Spinal cord (tissue), 10 donors: Measurements from ENCODE around the gene BNC1. TPM values are rescaled to one million over a fixed set of nuclear protein-coding genes. Genes with fewer than 3 reads are reported as not detected.
A peak's percentile ranks its signal among the peaks of the same experiment; 100 is the strongest.

Source experiments
- DNase-seq, 6 donors: peaks; one replicate each; pipeline versions ENCODE4 v3.0.0 to v3.0.0-alpha.2; 2013 to 2015; ENCODE audit warnings: low spot score in 6 of 6, low read depth in 4 of 6
- H3K27ac ChIP-seq: one replicate; pipeline ENCODE4 v1.5.1; 2013; ENCODE audit warnings: low read depth, low read length, control low read depth
- H3K27me3 ChIP-seq: one replicate; pipeline ENCODE4 v1.6.1; 2013; ENCODE audit warnings: low read length; ENCODE audit not compliant: control insufficient read depth, insufficient read depth
- H3K36me3 ChIP-seq: one replicate; pipeline ENCODE4 v1.6.1; 2013; ENCODE audit warnings: low read length; ENCODE audit not compliant: control insufficient read depth, insufficient read depth
- H3K4me1 ChIP-seq: one replicate; pipeline ENCODE4 v1.6.1; 2013; ENCODE audit warnings: low read length; ENCODE audit not compliant: control insufficient read depth, insufficient read depth
- H3K4me3 ChIP-seq: one replicate; pipeline ENCODE4 v1.5.1; 2013; ENCODE audit warnings: low read depth, low read length, control low read depth
- H3K9me3 ChIP-seq: one replicate; pipeline ENCODE4 v1.6.1; 2013; ENCODE audit warnings: low read length; ENCODE audit not compliant: control insufficient read depth, insufficient read depth
- WGBS: methylation state at CpG from one replicate; pipeline ENCODE4 v1.1.5; 2013; ENCODE audit warnings: missing lambda C conversion rate; ENCODE audit not compliant: insufficient coverage; 5-methylcytosine and 5-hydroxymethylcytosine counted together
- polyA plus RNA-seq, 2 donors: library from polyadenylated mRNA; unstranded; fragments of 120-200 nt; gene quantifications; one replicate each; pipeline ENCODE4 v1.2.1, GENCODE V29; 2013; ENCODE audit not compliant: insufficient read length in 2 of 2
- total RNA-seq, 2 donors: library from RNA; depleted of rRNA in 1 of 2; stranded (reverse); fragments of 120-200 nt in 1 of 2; fragments of >200 nt in 1 of 2; gene quantifications; one replicate each; pipeline versions ENCODE4 v1.2.3 to v1.2.4, GENCODE V29; 2013 to 2014
- donor health status: healthy.

BNC1 gene
- total and polyA plus RNA-seq, 4 donors: 0.15 to 0.69 (median 0.20) TPM

DNA sequence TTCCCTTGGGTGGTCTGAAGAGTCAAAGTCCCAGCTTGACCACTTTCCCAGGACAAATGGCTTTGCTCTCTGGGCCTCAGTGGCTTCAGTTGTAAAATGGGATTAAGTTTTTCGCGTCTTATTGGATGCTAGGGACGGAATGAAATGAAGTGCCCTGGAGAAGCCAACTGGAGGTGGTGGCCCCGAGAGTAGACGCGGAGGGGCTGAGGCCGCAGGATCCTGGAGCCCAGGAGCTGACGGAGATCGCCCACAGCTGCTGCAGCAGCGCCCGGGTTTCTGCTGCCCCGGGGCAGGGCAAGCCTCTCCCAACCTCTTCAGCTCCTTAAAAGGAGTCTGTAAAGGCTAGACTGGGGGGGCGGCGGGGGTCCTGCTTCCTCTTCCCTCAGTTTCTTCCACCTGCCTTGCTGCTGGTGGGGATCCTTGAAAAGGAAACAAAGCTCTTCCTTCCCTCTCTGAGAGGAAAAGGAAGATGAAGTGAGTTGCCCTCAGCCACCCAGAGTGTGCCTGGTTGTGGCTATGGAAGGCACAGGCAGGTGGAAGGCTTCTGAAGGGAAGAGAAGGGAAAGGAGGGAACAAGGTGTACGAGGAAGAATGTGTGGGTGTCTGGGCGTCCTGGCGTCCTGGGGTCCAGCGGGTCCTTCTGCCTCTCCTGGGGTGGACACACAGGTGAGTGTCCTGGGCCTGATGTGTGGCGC is 967 bp upstream of the BNC1 start:
- H3K27ac ChIP-seq: no peak overlapping the region
- WGBS: 50% methylated on average over 12 of the region's 19 CpGs
- H3K4me1 ChIP-seq: peaks cover 21% of the 10 kb centered on the region
- no peaks in the 10 kb centered on the region for H3K36me3 ChIP-seq
- H3K4me3 ChIP-seq: no peak overlapping the region
- no peak for DNase-seq
- peaks cover 66% of the 10 kb centered on the region for H3K27me3 ChIP-seq
- H3K9me3 ChIP-seq: no peaks in the 10 kb centered on the region

DNA sequence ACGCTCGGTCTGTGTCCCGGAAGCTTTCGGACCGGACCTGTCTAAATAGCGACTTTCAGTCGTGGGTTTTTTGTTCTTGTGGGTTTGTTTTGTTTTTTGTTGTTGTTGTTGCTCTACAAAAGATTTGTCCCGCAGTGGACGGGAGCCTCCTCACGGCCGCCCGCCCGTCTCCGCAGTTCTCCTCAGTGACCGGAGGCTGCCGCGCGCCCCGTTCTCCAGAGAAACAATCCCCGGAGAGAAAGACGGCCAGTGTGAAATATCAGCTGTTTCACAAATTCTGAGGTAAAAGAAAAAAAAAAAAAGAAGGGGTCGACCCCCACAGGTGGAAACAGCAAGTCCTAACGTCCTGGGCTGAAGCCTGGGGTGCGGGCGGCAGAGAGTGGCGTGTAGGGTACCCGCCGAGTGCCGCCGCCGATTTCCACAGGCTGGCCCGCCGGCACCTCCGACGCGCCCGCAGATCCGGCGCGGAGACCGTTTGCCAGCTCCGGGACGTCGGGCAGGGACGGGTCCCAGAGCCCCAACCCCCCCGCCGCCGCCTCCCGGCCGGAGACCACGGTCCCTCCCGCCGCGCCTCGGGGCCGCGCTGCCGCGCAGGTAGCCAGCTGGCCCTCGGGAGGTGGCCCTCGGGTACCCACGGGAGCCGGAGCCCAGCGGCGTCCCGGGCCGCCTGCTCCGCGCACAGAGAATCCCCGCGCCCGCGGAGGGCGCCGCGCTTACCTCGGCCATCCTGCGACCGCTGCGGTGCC is 478 bp downstream of the BNC1 start:
- H3K9me3 ChIP-seq: no peaks in the 10 kb centered on the region
- peak overlapping the region; percentile 33 for H3K4me3 ChIP-seq
- no peak overlapping the region for H3K27ac ChIP-seq
- DNase-seq: peak in 2 of 6 donors; percentile 22 to 34
- under 1% methylated on average over 79 of the region's 80 CpGs for WGBS
- peaks cover 21% of the 10 kb centered on the region for H3K4me1 ChIP-seq
- peaks cover 69% of the 10 kb centered on the region for H3K27me3 ChIP-seq
- no peaks in the 10 kb centered on the region for H3K36me3 ChIP-seq

DNA sequence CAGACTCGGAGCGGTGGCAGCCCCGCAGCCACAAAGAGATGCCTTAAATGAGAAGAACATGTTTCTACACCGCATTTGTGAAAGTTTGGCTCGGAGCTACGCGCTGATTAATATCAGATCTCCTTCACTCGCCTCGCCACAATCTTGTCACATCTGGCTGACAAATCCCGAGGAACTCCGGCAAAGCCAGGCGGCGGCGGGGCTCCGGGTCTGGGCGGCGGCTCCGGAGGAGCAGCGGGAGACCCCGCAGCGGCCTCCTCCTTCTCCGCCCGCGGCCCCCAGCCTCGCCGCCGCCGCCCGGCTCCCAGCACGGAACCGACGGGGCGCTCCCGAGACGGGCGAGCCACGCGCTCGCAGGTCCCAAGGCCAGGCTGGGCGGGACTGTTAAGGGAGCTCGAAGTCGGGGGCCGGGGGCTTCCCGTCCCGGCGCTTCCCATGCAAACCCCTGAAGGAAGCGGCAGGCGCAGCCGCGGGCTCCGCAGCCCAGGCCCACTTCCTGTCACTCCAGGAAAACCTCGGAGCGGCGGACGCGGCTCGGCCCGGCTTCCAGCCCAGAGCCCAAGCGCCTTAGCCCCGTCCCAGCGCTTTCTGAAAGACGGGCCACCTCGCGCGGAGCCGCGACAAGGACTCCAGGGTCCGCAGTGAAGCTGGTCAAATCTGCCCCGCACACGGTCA is 1.2 kb downstream of the BNC1 start:
- no peak overlapping the region for H3K27ac ChIP-seq
- H3K4me1 ChIP-seq: peaks cover 21% of the 10 kb centered on the region
- WGBS: under 1% methylated on average over 70 of the region's 70 CpGs
- peak overlapping the region; percentile 33 for H3K4me3 ChIP-seq
- no peaks in the 10 kb centered on the region for H3K9me3 ChIP-seq
- no peaks in the 10 kb centered on the region for H3K36me3 ChIP-seq
- DNase-seq: peak in 2 of 6 donors; percentile 28 to 41
- H3K27me3 ChIP-seq: peaks cover 68% of the 10 kb centered on the region

DNA sequence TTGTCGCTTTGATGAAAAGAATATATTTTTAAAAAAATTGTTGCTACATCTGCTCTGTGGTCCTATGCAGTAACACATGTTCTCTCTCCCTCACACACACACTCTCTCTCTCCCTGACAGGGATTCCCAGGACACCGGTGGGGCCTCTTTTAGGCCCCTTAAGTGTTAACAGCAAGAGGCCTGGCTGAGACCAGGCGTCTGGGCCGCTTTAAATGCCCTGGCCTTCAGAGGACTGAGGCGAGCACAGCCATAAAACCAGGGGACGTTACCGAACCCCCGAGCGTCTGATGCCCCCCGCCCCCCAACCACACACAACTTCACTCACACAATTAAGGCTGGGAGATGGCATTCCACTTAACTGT is 1.7 kb downstream of the BNC1 start:
- Histone ChIP-seq H3K27ac (no peak overlapping the region), H3K4me3 (no peak overlapping the region), H3K27me3 (peaks cover 68% of the 10 kb centered on the region), H3K4me1 (peaks cover 21% of the 10 kb centered on the region), H3K36me3 (no peaks in the 10 kb centered on the region), H3K9me3 (no peaks in the 10 kb centered on the region)
- DNase-seq: peak in 1 of 6 donors; percentile 38
- WGBS: 4% methylated on average over 9 of the region's 10 CpGs

DNA sequence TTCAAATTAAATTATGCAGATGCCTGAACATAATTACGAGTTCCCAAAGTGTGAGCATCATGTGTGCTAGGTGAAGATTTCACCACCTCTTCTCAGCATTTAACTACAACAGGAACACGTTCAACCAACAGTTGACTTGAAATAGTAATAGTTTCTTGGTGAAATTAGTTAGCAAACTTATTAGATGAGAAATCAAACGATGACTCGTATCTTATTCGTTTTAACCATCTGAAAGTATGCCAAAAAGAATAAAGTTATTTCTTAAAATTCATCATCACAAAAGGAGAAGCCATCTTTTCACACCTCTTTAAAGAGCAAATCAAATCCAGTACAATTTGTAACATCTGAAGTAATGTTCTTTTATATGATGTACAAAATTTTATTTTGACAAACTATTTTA is 2.3 kb downstream of the BNC1 start:
- Histone ChIP-seq H3K27ac (no peak overlapping the region), H3K4me1 (peaks cover 21% of the 10 kb centered on the region), H3K36me3 (no peaks in the 10 kb centered on the region), H3K9me3 (no peaks in the 10 kb centered on the region), H3K4me3 (no peak overlapping the region), H3K27me3 (peaks cover 66% of the 10 kb centered on the region)
- no peak for DNase-seq
- no CpG with 5 or more reads among the region's 5 CpGs for WGBS

DNA sequence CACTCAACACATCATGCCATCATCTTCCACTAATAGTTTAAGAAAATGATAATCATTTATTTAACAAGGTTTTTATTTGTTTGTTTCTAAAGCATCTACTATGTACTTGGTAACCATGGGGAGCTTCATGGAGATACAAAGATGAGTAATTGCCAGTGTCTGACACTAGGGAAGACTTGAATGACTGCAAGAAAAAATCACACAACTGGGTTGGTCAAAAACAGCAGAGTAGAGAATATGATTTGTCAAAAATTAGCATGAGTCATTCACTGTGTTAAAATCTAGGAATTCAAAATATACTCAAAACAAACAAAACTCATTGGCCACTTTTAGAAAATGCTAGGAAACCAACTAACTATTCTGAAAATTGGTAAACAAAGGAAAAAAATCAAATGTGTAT is 6.3 kb downstream of the BNC1 start:
- no peak overlapping the region for H3K27ac ChIP-seq
- no peak for DNase-seq
- no peaks in the 10 kb centered on the region for H3K36me3 ChIP-seq
- H3K27me3 ChIP-seq: peaks cover 35% of the 10 kb centered on the region
- peaks cover 6% of the 10 kb centered on the region for H3K4me1 ChIP-seq
- no peak overlapping the region for H3K4me3 ChIP-seq
- no peaks in the 10 kb centered on the region for H3K9me3 ChIP-seq

DNA sequence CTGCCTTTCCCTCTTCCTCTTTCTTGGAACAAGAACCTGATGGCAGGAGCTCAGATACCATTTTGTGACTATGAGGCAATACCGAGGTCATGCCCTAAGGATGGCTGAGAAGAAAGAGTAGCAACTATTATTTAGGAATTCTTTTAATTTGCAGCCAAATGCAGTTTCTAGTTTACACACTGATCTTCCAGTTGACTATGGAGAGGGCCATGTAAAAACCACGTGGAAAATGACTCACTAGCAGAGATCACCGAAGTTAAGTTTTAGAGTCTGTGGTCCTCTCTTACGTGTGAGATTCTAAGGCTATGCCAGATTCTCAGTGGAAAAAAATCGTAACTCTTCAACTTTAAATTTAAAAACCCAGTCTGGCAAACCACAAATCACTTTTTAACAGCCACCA is 7.8 kb downstream of the BNC1 start:
- H3K4me3 ChIP-seq: no peak overlapping the region
- no peaks in the 10 kb centered on the region for H3K4me1 ChIP-seq

DNA sequence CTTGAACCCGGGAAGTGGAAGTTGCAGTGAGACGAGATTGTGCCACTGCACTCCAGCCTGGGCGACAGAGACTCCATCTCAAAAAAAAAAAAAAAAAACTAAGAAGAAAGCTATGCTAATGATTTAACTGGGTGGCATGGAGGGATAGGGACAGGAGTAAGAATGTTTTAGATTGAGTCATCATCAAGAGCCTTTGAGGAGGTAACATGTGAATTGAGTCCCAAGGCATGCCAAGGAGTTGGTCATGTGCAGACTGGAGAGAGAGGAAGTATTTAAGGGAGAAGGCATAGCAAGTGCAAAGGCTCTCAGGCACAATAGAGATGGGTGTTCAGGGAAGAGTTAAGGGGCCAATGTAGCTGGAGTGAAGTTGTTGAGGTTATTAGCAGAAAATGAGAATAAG is 9.1 kb downstream of the BNC1 start:
- peaks cover 9% of the 10 kb centered on the region for H3K27me3 ChIP-seq
- DNase-seq: no peak
- no peaks in the 10 kb centered on the region for H3K4me1 ChIP-seq
- no peak overlapping the region for H3K27ac ChIP-seq
- no CpG with 5 or more reads among the region's 3 CpGs for WGBS
- no peak overlapping the region for H3K4me3 ChIP-seq
- H3K36me3 ChIP-seq: no peaks in the 10 kb centered on the region
- H3K9me3 ChIP-seq: no peaks in the 10 kb centered on the region

More for the DNA sequence above, 7.8 kb downstream of the BNC1 start:
- WGBS: 78% methylated on average over 3 of the region's 5 CpGs
- Histone ChIP-seq H3K9me3 (no peaks in the 10 kb centered on the region), H3K27ac (no peak overlapping the region), H3K27me3 (peaks cover 21% of the 10 kb centered on the region), H3K36me3 (no peaks in the 10 kb centered on the region)
- DNase-seq: no peak

DNA sequence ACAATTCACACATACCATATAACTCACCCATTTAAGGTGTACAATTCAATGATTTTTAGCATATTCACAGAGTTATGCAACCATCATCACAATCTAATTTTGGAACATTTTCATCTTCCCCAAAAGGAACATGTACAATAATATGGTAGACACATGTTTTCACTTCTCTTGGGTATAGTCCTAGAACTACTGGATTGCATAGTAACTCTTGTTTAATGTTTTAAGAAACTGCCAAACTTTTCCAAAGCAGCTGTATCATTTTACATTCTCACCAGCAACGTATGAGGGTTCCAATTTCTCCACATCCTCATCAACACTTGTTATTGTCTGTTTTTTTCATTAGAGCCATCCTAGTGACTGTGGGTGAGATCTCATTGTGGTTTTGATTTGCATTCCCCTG is 14.3 kb downstream of the BNC1 start:
- no peak overlapping the region for H3K27ac ChIP-seq
- H3K9me3 ChIP-seq: no peaks in the 10 kb centered on the region
- no peaks in the 10 kb centered on the region for H3K27me3 ChIP-seq
- no CpG with 5 or more reads among the region's 1 CpG for WGBS
- H3K4me3 ChIP-seq: no peak overlapping the region
- H3K4me1 ChIP-seq: no peaks in the 10 kb centered on the region
- H3K36me3 ChIP-seq: no peaks in the 10 kb centered on the region
- no peak for DNase-seq
